Central memory CD8-positive, alpha-beta T cell (primary cell): ENCODE results near the gene AFMID.

Source experiments
- ATAC-seq: fragments of 150-1000 bp; cut with Tn5 transposase; replicated peaks from 2 replicates; pipeline ENCODE4 v1.10.0; 2022; ENCODE audit warnings: mild to moderate bottlenecking, moderate FRiP score, moderate number of reproducible peaks; ENCODE audit not compliant: poor library complexity, severe bottlenecking; ENCODE audit errors: extremely low read depth
- DNase-seq, 2 donors: peaks; one replicate each; pipeline ENCODE4 v3.0.0; 2021; ENCODE audit warnings: low spot score in 2 of 2
- H3K27ac Mint-ChIP-seq: one replicate; pipeline ENCODE4 v1.8.0; 2022; ENCODE audit warnings: low read depth, mild to moderate bottlenecking, moderate library complexity, mixed read lengths
- H3K27me3 Mint-ChIP-seq: one replicate; pipeline ENCODE4 v1.8.0; 2022; ENCODE audit warnings: mixed read lengths
- H3K36me3 Mint-ChIP-seq: one replicate; pipeline ENCODE4 v1.8.0; 2022; ENCODE audit warnings: mild to moderate bottlenecking, moderate library complexity, mixed read lengths; ENCODE audit not compliant: insufficient read depth
- H3K4me1 Mint-ChIP-seq: one replicate; pipeline ENCODE4 v1.8.0; 2022; ENCODE audit warnings: mixed read lengths
- H3K4me3 Mint-ChIP-seq: one replicate; pipeline ENCODE4 v1.8.0; 2022; ENCODE audit warnings: mild to moderate bottlenecking, moderate library complexity, mixed read lengths
- H3K9me3 Mint-ChIP-seq: one replicate; pipeline ENCODE4 v1.8.0; 2022; ENCODE audit warnings: mixed read lengths

Gene AFMID

GRCh38 chr17:78255029-78255656 is 68.0 kb downstream of the AFMID start:
- no peak for ATAC-seq
- Mint-ChIP-seq H3K27me3 (no peaks in the 10 kb centered on the region), H3K4me1 (peaks cover 56% of the 10 kb centered on the region), H3K36me3 (peaks cover 8% of the 10 kb centered on the region), H3K9me3 (no peaks in the 10 kb centered on the region), H3K27ac (peak overlapping the region; percentile 0), H3K4me3 (peak overlapping the region; percentile 81)
- DNase-seq, result no peak

GRCh38 chr17:78255953-78256706 is 69.0 kb downstream of the AFMID start:
- Mint-ChIP-seq H3K27ac (no peak overlapping the region), H3K36me3 (peaks cover 8% of the 10 kb centered on the region), H3K9me3 (no peaks in the 10 kb centered on the region), H3K4me1 (peaks cover 50% of the 10 kb centered on the region), H3K4me3 (no peak overlapping the region), H3K27me3 (no peaks in the 10 kb centered on the region)
- ATAC-seq, result no peak
- no peak for DNase-seq

- Mint-ChIP-seq H3K4me3 (no peak overlapping the region), H3K9me3 (no peaks in the 10 kb centered on the region), H3K4me1 (peaks cover 42% of the 10 kb centered on the region), H3K27me3 (no peaks in the 10 kb centered on the region), H3K27ac (no peak overlapping the region), H3K36me3 (peaks cover 8% of the 10 kb centered on the region)
- DNase-seq, result no peak
- ATAC-seq, result no peak
Measured at GRCh38 chr17:78256707-78257591, 69.8 kb downstream of the AFMID start.
